GM18867 (cell line): ENCODE measurements around the gene SLC6A9.

Experiments
- ATAC-seq: cut with Tn5 transposase; IDR thresholded peaks from one replicate; pipeline ENCODE4 v1.9.1; 2021; ENCODE audit warnings: mild to moderate bottlenecking, moderate library complexity; ENCODE audit not compliant: unreplicated experiment

The SLC6A9 gene

GRCh38 chr1:43951021-43951985 is 80.0 kb downstream of the SLC6A9 start:
- ATAC-seq: no peak

GRCh38 chr1:43949678-43950077 is 81.6 kb downstream of the SLC6A9 start:
- no peak for ATAC-seq

- ATAC-seq: no peak
Measured at GRCh38 chr1:43947874-43948437, 83.3 kb downstream of the SLC6A9 start.

GRCh38 chr1:43947061-43947873 is 84.0 kb downstream of the SLC6A9 start:
- ATAC-seq: no peak
